ENCODE measurements around the gene IREB2.

Gene IREB2

GRCh38 chr15:78406016-78406585 is 31.9 kb upstream of the IREB2 start:
- no peak for DNase-seq

- DNase-seq, result no peak
Observed at GRCh38 chr15:78407608-78408354, 30.2 kb upstream of the IREB2 start.

- no peak for DNase-seq
Observed at GRCh38 chr15:78408355-78408640, 29.7 kb upstream of the IREB2 start.

- no peak for DNase-seq
Observed at GRCh38 chr15:78408961-78409360, 29.1 kb upstream of the IREB2 start.

- no peak for DNase-seq
Observed at GRCh38 chr15:78411061-78411460, 27.0 kb upstream of the IREB2 start.

- no peak for DNase-seq
Observed at GRCh38 chr15:78414621-78415250, 23.3 kb upstream of the IREB2 start.

GRCh38 chr15:78415284-78415683 is 22.7 kb upstream of the IREB2 start:
- peak; percentile 41 for DNase-seq

- no peak for DNase-seq
Observed at GRCh38 chr15:78417754-78418630, 20.0 kb upstream of the IREB2 start.

- DNase-seq, result no peak
Observed at GRCh38 chr15:78418686-78419085, 19.3 kb upstream of the IREB2 start.

- no peak for DNase-seq
Observed at GRCh38 chr15:78419367-78419766, 18.6 kb upstream of the IREB2 start.

GRCh38 chr15:78420220-78420619 is 17.8 kb upstream of the IREB2 start:
- DNase-seq, result no peak

GRCh38 chr15:78420766-78421165 is 17.2 kb upstream of the IREB2 start:
- DNase-seq, result no peak

- no peak for DNase-seq
Observed at GRCh38 chr15:78421238-78421965, 16.6 kb upstream of the IREB2 start.

GRCh38 chr15:78422571-78423340 is 15.3 kb upstream of the IREB2 start:
- DNase-seq, result peak; percentile 37

- no peak for DNase-seq
Observed at GRCh38 chr15:78424673-78425072, 13.3 kb upstream of the IREB2 start.

- no peak for DNase-seq
Observed at GRCh38 chr15:78425643-78426042, 12.4 kb upstream of the IREB2 start.

- no peak for DNase-seq
Observed at GRCh38 chr15:78426300-78426699, 11.7 kb upstream of the IREB2 start.

- DNase-seq, result no peak
Observed at GRCh38 chr15:78427953-78428352, 10.1 kb upstream of the IREB2 start.

- DNase-seq, result no peak
Observed at GRCh38 chr15:78429477-78429876, 8.5 kb upstream of the IREB2 start.

GRCh38 chr15:78431955-78432354 is 6.1 kb upstream of the IREB2 start:
- no peak for DNase-seq

GRCh38 chr15:78432664-78433063 is 5.4 kb upstream of the IREB2 start:
- no peak for DNase-seq

GRCh38 chr15:78434134-78434533 is 3.9 kb upstream of the IREB2 start:
- DNase-seq, result no peak
